ENCODE measurements around the gene SKAP2.

Gene SKAP2

GRCh38 chr7:26667514-26668133 is 196.8 kb downstream of the SKAP2 start (continued):
- TF ChIP-seq ZNF24 (tag by site-specific recombination; IDR thresholded peaks at IDR 0.05) (no peak), ATF2 (tag by site-specific recombination; IDR thresholded peaks at IDR 0.05; ENCODE audit: low read depth) (no peak), ZNF302 (tag by site-specific recombination; IDR thresholded peaks at IDR 0.05; ENCODE audit: low read depth) (no peak), ZBTB10 (tag by site-specific recombination; IDR thresholded peaks at IDR 0.05) (no peak), ZBTB49 (tag by site-specific recombination; IDR thresholded peaks at IDR 0.05; ENCODE audit: low read depth) (no peak), ZNF391 (tag by site-specific recombination; IDR thresholded peaks at IDR 0.05; ENCODE audit: borderline replicate concordance, low read depth) (no peak), ZNF23 (tag by site-specific recombination; IDR thresholded peaks at IDR 0.05; ENCODE audit: borderline replicate concordance) (no peak), ZBTB17 (tag by site-specific recombination; IDR thresholded peaks at IDR 0.05) (peak; percentile 40; the same call in 1 of the 2 replicates), ZNF670 (tag by site-specific recombination; IDR thresholded peaks at IDR 0.05; ENCODE audit: low read depth) (no peak), ZNF837 (tag by site-specific recombination; IDR thresholded peaks at IDR 0.05) (no peak), ZNF501 (tag by site-specific recombination; IDR thresholded peaks at IDR 0.05) (no peak), ZSCAN4 (tag by site-specific recombination; IDR thresholded peaks at IDR 0.05) (0 out of 2 replicates have a peak, but pooled peaks have one; percentile 13), ZNF701 (tag by site-specific recombination; IDR thresholded peaks at IDR 0.05) (no peak), SCRT1 (tag by site-specific recombination; IDR thresholded peaks at IDR 0.05; ENCODE audit: borderline replicate concordance) (no peak), ZNF266 (tag by site-specific recombination; IDR thresholded peaks at IDR 0.05; ENCODE audit: low read depth) (no peak), INSM2 (tag by site-specific recombination; IDR thresholded peaks at IDR 0.05) (no peak), ZNF654 (tag by site-specific recombination; IDR thresholded peaks at IDR 0.05; ENCODE audit: low read depth) (peak; percentile 100), HIC1 (tag by site-specific recombination; IDR thresholded peaks at IDR 0.05) (no peak), IKZF3 (tag by site-specific recombination; IDR thresholded peaks at IDR 0.05) (peak; percentile 61; the same call in 1 of the 2 replicates), TCF7L2 (IDR thresholded peaks at IDR 0.05; ENCODE audit: borderline replicate concordance, low read depth, low read length) (no peak), PRDM2 (tag by site-specific recombination; IDR thresholded peaks at IDR 0.05; ENCODE audit: borderline replicate concordance) (no peak)
